Suprapubic skin (tissue), 3 donors: Measurements from ENCODE around the gene JPH2.

Experiments used
- CTCF ChIP-seq, 2 donors: fragments of 200-600 bp in 1 of 2; fragments of 450-650 bp in 1 of 2; sonication (generic) in 1 of 2; IDR thresholded peaks; one replicate each; pipeline ENCODE4 v1.5.1; 2016 to 2019; ENCODE audit warnings: antibody characterized with exemption in 2 of 2, mild to moderate bottlenecking in 1 of 2, moderate library complexity in 1 of 2
- EP300 ChIP-seq: sonication (generic); formaldehyde crosslinking; IDR thresholded peaks from one replicate; pipeline ENCODE4 v1.6.1; 2017; ENCODE audit warnings: antibody characterized with exemption
- POLR2A ChIP-seq, 2 donors: fragments of 450-650 bp; IDR thresholded peaks; one replicate each; pipeline ENCODE4 v1.6.1; 2017; ENCODE audit warnings: antibody characterized with exemption in 2 of 2, mild to moderate bottlenecking in 2 of 2, moderate library complexity in 2 of 2

- TF ChIP-seq POLR2A (IDR thresholded peaks at IDR 0.05) = no peak
- TF ChIP-seq CTCF (IDR thresholded peaks at IDR 0.05) = no peak
- no peak for TF ChIP-seq EP300
These were observed 6.2 kb downstream of the JPH2 start for GRCh38 chr20:44180814-44181213.
